IPS-NIHi11 (cell line): ENCODE data around the gene SIX2.
A peak's percentile ranks its signal among the peaks of the same experiment; 100 is the strongest.

ENCODE experiments used
- DNase-seq: peaks from one replicate; pipeline ENCODE4 v3.0.0; 2012; ENCODE audit warnings: mixed read lengths, low spot score

Gene SIX2

GRCh38 chr2:44967056-44967455 lies 42.2 kb downstream of the SIX2 start:
- no peak for DNase-seq

- DNase-seq = no peak
Measured at GRCh38 chr2:44965684-44966083, 43.6 kb downstream of the SIX2 start.

- peak; percentile 81 for DNase-seq
Measured at GRCh38 chr2:44964752-44965236, 44.5 kb downstream of the SIX2 start.

GRCh38 chr2:44962176-44962695 lies 47.0 kb downstream of the SIX2 start:
- no peak for DNase-seq

GRCh38 chr2:44960871-44961270 lies 48.4 kb downstream of the SIX2 start:
- DNase-seq = no peak

- DNase-seq = no peak
Measured at GRCh38 chr2:44959855-44960254, 49.4 kb downstream of the SIX2 start.

GRCh38 chr2:44957656-44958327 lies 51.5 kb downstream of the SIX2 start:
- DNase-seq = no peak

- DNase-seq = no peak
Measured at GRCh38 chr2:44956843-44957242, 52.4 kb downstream of the SIX2 start.

GRCh38 chr2:44955593-44956392 lies 53.5 kb downstream of the SIX2 start:
- DNase-seq = peak; percentile 86
